ENCODE data around the gene HOXC5.
A peak's percentile ranks its signal among the peaks of the same experiment; 100 is the strongest.
"Not testable (repeated sequence)": the region's sequence is repeated elsewhere in the genome, so short reads cannot be mapped to it uniquely, and the experiment has no call there.

Gene HOXC5

GRCh38 chr12:54068418-54069070 lies 35.7 kb downstream of the HOXC5 start:
- no peaks in the 10 kb centered on the region for H3K4me1 ChIP-seq (ENCODE audit: control insufficient read depth in 1 of 2, insufficient read depth in 2 of 2, low read length in 2 of 2)
- H3K4me3 ChIP-seq (ENCODE audit: low read depth in 1 of 2, low read length in 2 of 2) = no peak overlapping the region
- H3K9me3 ChIP-seq (ENCODE audit: control insufficient read depth in 1 of 2, low read length in 2 of 2) = no peaks in the 10 kb centered on the region
- H3K27me3 ChIP-seq (ENCODE audit: control insufficient read depth in 1 of 2, insufficient read depth in 2 of 2, low read length in 2 of 2) = peaks cover 15 to 28% of the 10 kb centered on the region in 2 donors
- no peak overlapping the region for H3K27ac ChIP-seq (ENCODE audit: low read depth, low read length)
- no peaks in the 10 kb centered on the region for H3K36me3 ChIP-seq (ENCODE audit: control insufficient read depth in 1 of 2, insufficient read depth in 2 of 2, low read length in 2 of 2)
- H3K9ac ChIP-seq (ENCODE audit: low read depth in 1 of 2, low read length in 2 of 2) = no peak overlapping the region

GRCh38 chr12:54071942-54072341 lies 39.1 kb downstream of the HOXC5 start:
- H3K36me3 ChIP-seq (ENCODE audit: control insufficient read depth in 1 of 2, insufficient read depth in 2 of 2, low read length in 2 of 2) = no peaks in the 10 kb centered on the region
- no peak overlapping the region for H3K4me3 ChIP-seq (ENCODE audit: low read depth in 1 of 2, low read length in 2 of 2)
- peaks cover 0 to 16% of the 10 kb centered on the region in 2 donors for H3K27me3 ChIP-seq (ENCODE audit: control insufficient read depth in 1 of 2, insufficient read depth in 2 of 2, low read length in 2 of 2)
- no peaks in the 10 kb centered on the region for H3K4me1 ChIP-seq (ENCODE audit: control insufficient read depth in 1 of 2, insufficient read depth in 2 of 2, low read length in 2 of 2)
- H3K27ac ChIP-seq (ENCODE audit: low read depth, low read length) = no peak overlapping the region
- no peak overlapping the region for H3K9ac ChIP-seq (ENCODE audit: low read depth in 1 of 2, low read length in 2 of 2)
- no peaks in the 10 kb centered on the region for H3K9me3 ChIP-seq (ENCODE audit: control insufficient read depth in 1 of 2, low read length in 2 of 2)

- Histone ChIP-seq H3K9me3 (ENCODE audit: control insufficient read depth in 1 of 2, low read length in 2 of 2) (no peaks in the 10 kb centered on the region), H3K27me3 (ENCODE audit: control insufficient read depth in 1 of 2, insufficient read depth in 2 of 2, low read length in 2 of 2) (peaks cover 0 to 16% of the 10 kb centered on the region in 2 donors), H3K4me3 (ENCODE audit: low read depth in 1 of 2, low read length in 2 of 2) (no peak overlapping the region), H3K9ac (ENCODE audit: low read depth in 1 of 2, low read length in 2 of 2) (no peak overlapping the region), H3K36me3 (ENCODE audit: control insufficient read depth in 1 of 2, insufficient read depth in 2 of 2, low read length in 2 of 2) (no peaks in the 10 kb centered on the region), H3K27ac (ENCODE audit: low read depth, low read length) (no peak overlapping the region), H3K4me1 (ENCODE audit: control insufficient read depth in 1 of 2, insufficient read depth in 2 of 2, low read length in 2 of 2) (no peaks in the 10 kb centered on the region)
Observed at GRCh38 chr12:54074308-54074707, 41.5 kb downstream of the HOXC5 start.

GRCh38 chr12:54075409-54075808 lies 42.6 kb downstream of the HOXC5 start:
- Histone ChIP-seq H3K4me1 (ENCODE audit: control insufficient read depth in 1 of 2, insufficient read depth in 2 of 2, low read length in 2 of 2) (no peaks in the 10 kb centered on the region), H3K27ac (ENCODE audit: low read depth, low read length) (no peak overlapping the region), H3K36me3 (ENCODE audit: control insufficient read depth in 1 of 2, insufficient read depth in 2 of 2, low read length in 2 of 2) (no peaks in the 10 kb centered on the region), H3K9ac (ENCODE audit: low read depth in 1 of 2, low read length in 2 of 2) (no peak overlapping the region), H3K9me3 (ENCODE audit: control insufficient read depth in 1 of 2, low read length in 2 of 2) (no peaks in the 10 kb centered on the region), H3K27me3 (ENCODE audit: control insufficient read depth in 1 of 2, insufficient read depth in 2 of 2, low read length in 2 of 2) (peaks cover 0 to 13% of the 10 kb centered on the region in 2 donors), H3K4me3 (ENCODE audit: low read depth in 1 of 2, low read length in 2 of 2) (no peak overlapping the region)

- H3K4me3 ChIP-seq (ENCODE audit: low read depth in 1 of 2, low read length in 2 of 2) = no peak overlapping the region
- no peaks in the 10 kb centered on the region for H3K4me1 ChIP-seq (ENCODE audit: control insufficient read depth in 1 of 2, insufficient read depth in 2 of 2, low read length in 2 of 2)
- H3K9me3 ChIP-seq (ENCODE audit: control insufficient read depth in 1 of 2, low read length in 2 of 2) = no peaks in the 10 kb centered on the region
- no peak overlapping the region for H3K9ac ChIP-seq (ENCODE audit: low read depth in 1 of 2, low read length in 2 of 2)
- H3K36me3 ChIP-seq (ENCODE audit: control insufficient read depth in 1 of 2, insufficient read depth in 2 of 2, low read length in 2 of 2) = no peaks in the 10 kb centered on the region
- peaks cover 0 to 8% of the 10 kb centered on the region in 2 donors for H3K27me3 ChIP-seq (ENCODE audit: control insufficient read depth in 1 of 2, insufficient read depth in 2 of 2, low read length in 2 of 2)
- no peak overlapping the region for H3K27ac ChIP-seq (ENCODE audit: low read depth, low read length)
Observed at GRCh38 chr12:54075974-54076373, 43.1 kb downstream of the HOXC5 start.

GRCh38 chr12:54077843-54078242 lies 45.0 kb downstream of the HOXC5 start:
- Histone ChIP-seq H3K9ac (ENCODE audit: low read depth in 1 of 2, low read length in 2 of 2) (peak overlapping the region in 1 of 2 donors; percentile 25), H3K27ac (ENCODE audit: low read depth, low read length) (peak overlapping the region; percentile 32)
- H3K27me3 ChIP-seq (ENCODE audit: control insufficient read depth in 1 of 2, insufficient read depth in 2 of 2, low read length in 2 of 2); H3K9me3 ChIP-seq (ENCODE audit: control insufficient read depth in 1 of 2, low read length in 2 of 2); H3K4me3 ChIP-seq (ENCODE audit: low read depth in 1 of 2, low read length in 2 of 2); H3K36me3 ChIP-seq (ENCODE audit: control insufficient read depth in 1 of 2, insufficient read depth in 2 of 2, low read length in 2 of 2); H3K4me1 ChIP-seq (ENCODE audit: control insufficient read depth in 1 of 2, insufficient read depth in 2 of 2, low read length in 2 of 2): not testable (repeated sequence)

- not testable (repeated sequence) for H3K4me3 ChIP-seq (ENCODE audit: low read depth in 1 of 2, low read length in 2 of 2); H3K36me3 ChIP-seq (ENCODE audit: control insufficient read depth in 1 of 2, insufficient read depth in 2 of 2, low read length in 2 of 2); H3K4me1 ChIP-seq (ENCODE audit: control insufficient read depth in 1 of 2, insufficient read depth in 2 of 2, low read length in 2 of 2); H3K9ac ChIP-seq (ENCODE audit: low read depth in 1 of 2, low read length in 2 of 2); H3K27me3 ChIP-seq (ENCODE audit: control insufficient read depth in 1 of 2, insufficient read depth in 2 of 2, low read length in 2 of 2); H3K9me3 ChIP-seq (ENCODE audit: control insufficient read depth in 1 of 2, low read length in 2 of 2)
- peak overlapping the region; percentile 20 for H3K27ac ChIP-seq (ENCODE audit: low read depth, low read length)
Observed at GRCh38 chr12:54079115-54079514, 46.3 kb downstream of the HOXC5 start.

- H3K27ac ChIP-seq (ENCODE audit: low read depth, low read length) = peak overlapping the region; percentile 20
- not testable (repeated sequence) for H3K9ac ChIP-seq (ENCODE audit: low read depth in 1 of 2, low read length in 2 of 2); H3K9me3 ChIP-seq (ENCODE audit: control insufficient read depth in 1 of 2, low read length in 2 of 2); H3K36me3 ChIP-seq (ENCODE audit: control insufficient read depth in 1 of 2, insufficient read depth in 2 of 2, low read length in 2 of 2); H3K4me1 ChIP-seq (ENCODE audit: control insufficient read depth in 1 of 2, insufficient read depth in 2 of 2, low read length in 2 of 2); H3K27me3 ChIP-seq (ENCODE audit: control insufficient read depth in 1 of 2, insufficient read depth in 2 of 2, low read length in 2 of 2); H3K4me3 ChIP-seq (ENCODE audit: low read depth in 1 of 2, low read length in 2 of 2)
Observed at GRCh38 chr12:54080008-54080924, 47.4 kb downstream of the HOXC5 start.

GRCh38 chr12:54081053-54081514 lies 48.2 kb downstream of the HOXC5 start:
- not testable (repeated sequence) for H3K27ac ChIP-seq (ENCODE audit: low read depth, low read length); H3K36me3 ChIP-seq (ENCODE audit: control insufficient read depth in 1 of 2, insufficient read depth in 2 of 2, low read length in 2 of 2); H3K9me3 ChIP-seq (ENCODE audit: control insufficient read depth in 1 of 2, low read length in 2 of 2); H3K27me3 ChIP-seq (ENCODE audit: control insufficient read depth in 1 of 2, insufficient read depth in 2 of 2, low read length in 2 of 2); H3K4me1 ChIP-seq (ENCODE audit: control insufficient read depth in 1 of 2, insufficient read depth in 2 of 2, low read length in 2 of 2)
- peak overlapping the region in 1 of 2 donors; percentile 47 for H3K9ac ChIP-seq (ENCODE audit: low read depth in 1 of 2, low read length in 2 of 2)
- peak overlapping the region in 1 of 2 donors; percentile 53 for H3K4me3 ChIP-seq (ENCODE audit: low read depth in 1 of 2, low read length in 2 of 2)

- H3K36me3 ChIP-seq (ENCODE audit: control insufficient read depth in 1 of 2, insufficient read depth in 2 of 2, low read length in 2 of 2); H3K27me3 ChIP-seq (ENCODE audit: control insufficient read depth in 1 of 2, insufficient read depth in 2 of 2, low read length in 2 of 2); H3K9me3 ChIP-seq (ENCODE audit: control insufficient read depth in 1 of 2, low read length in 2 of 2); H3K4me1 ChIP-seq (ENCODE audit: control insufficient read depth in 1 of 2, insufficient read depth in 2 of 2, low read length in 2 of 2): not testable (repeated sequence)
- Histone ChIP-seq H3K27ac (ENCODE audit: low read depth, low read length) (peak overlapping the region; percentile 3), H3K9ac (ENCODE audit: low read depth in 1 of 2, low read length in 2 of 2) (peak overlapping the region in 1 of 2 donors; percentile 25), H3K4me3 (ENCODE audit: low read depth in 1 of 2, low read length in 2 of 2) (peak overlapping the region; percentile 52 to 57)
Observed at GRCh38 chr12:54081581-54082396, 48.9 kb downstream of the HOXC5 start.
